ENCODE measurements around the gene INCA1.

INCA1 gene

DNA sequence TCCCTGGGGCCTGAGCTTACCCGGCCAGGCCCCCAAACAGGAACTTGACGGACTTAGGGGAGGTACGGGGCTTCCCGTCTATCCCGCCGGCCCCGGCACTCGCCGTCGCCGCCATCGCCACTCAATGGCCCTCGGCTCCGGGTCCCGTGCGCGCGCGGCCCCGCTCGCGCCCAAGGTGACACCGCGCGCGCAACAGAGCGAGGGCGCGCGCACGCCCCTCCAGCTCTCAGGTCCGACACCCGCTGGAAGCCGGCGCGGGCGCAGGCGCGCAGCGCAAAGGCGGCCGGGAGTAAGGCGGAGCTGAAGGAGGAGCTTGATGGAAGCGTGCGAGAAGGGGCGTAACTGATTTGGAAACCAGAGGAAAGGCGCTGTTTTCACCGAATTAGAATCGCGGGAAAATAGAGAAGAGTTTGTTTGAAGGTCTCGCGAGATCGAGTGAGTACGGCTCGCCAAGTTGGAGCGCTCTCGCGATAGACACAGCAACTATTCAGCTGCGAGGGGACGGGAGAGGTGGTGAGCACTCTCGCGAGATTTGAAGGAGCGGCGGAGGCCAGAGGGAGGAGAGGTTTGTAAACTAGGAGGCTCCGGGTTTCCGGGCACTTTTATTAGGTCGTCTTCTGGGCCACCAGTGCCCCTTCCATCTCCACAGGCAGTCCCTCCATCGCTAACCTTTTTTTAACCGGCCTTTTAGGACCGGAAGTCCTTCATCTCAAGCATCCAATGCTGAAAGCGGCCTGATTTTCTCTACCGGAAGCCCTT, 57.3 kb downstream of the INCA1 start, which contains the start of the genes RNF167 and SLC25A11:
Gene RNF167, plus strand, starts transcription at position 473 of the 759 bp plus-strand sequence. CDS start 642 bp downstream, outside the sequence.
Gene SLC25A11, minus strand, starts transcription at position 251 of the 759 bp plus-strand sequence. Its CDS starts 136 bp downstream, at position 115.
- H3K4me3 ChIP-seq (ENCODE audit: low read depth, low read length): peak within 1 kb of the TSS; percentile 99
- TF ChIP-seq, protein P1, sequence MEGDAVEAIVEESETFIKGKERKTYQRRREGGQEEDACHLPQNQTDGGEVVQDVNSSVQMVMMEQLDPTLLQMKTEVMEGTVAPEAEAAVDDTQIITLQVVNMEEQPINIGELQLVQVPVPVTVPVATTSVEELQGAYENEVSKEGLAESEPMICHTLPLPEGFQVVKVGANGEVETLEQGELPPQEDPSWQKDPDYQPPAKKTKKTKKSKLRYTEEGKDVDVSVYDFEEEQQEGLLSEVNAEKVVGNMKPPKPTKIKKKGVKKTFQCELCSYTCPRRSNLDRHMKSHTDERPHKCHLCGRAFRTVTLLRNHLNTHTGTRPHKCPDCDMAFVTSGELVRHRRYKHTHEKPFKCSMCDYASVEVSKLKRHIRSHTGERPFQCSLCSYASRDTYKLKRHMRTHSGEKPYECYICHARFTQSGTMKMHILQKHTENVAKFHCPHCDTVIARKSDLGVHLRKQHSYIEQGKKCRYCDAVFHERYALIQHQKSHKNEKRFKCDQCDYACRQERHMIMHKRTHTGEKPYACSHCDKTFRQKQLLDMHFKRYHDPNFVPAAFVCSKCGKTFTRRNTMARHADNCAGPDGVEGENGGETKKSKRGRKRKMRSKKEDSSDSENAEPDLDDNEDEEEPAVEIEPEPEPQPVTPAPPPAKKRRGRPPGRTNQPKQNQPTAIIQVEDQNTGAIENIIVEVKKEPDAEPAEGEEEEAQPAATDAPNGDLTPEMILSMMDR (IDR thresholded peaks at IDR 0.05; ENCODE audit: borderline replicate concordance, insufficient read depth, low read depth, low read length): no peak

DNA sequence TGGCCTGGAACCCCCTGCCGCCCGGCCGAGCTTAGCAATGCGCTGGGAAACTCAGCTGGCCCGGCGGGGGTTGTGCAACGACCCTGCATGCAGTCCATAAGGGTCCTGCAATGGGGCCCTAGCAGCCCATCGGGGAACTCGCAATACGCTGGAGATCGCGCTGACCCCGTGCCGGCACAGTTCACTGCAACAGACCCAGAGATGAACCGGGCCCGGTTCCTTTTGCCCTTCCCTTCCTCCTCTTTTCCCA, 57.9 kb downstream of the INCA1 start:
- H3K4me3 ChIP-seq (ENCODE audit: low read depth, low read length): peak overlapping the region; percentile 99
- TF ChIP-seq, protein P1 (IDR thresholded peaks at IDR 0.05; ENCODE audit: borderline replicate concordance, insufficient read depth, low read depth, low read length): no peak

DNA sequence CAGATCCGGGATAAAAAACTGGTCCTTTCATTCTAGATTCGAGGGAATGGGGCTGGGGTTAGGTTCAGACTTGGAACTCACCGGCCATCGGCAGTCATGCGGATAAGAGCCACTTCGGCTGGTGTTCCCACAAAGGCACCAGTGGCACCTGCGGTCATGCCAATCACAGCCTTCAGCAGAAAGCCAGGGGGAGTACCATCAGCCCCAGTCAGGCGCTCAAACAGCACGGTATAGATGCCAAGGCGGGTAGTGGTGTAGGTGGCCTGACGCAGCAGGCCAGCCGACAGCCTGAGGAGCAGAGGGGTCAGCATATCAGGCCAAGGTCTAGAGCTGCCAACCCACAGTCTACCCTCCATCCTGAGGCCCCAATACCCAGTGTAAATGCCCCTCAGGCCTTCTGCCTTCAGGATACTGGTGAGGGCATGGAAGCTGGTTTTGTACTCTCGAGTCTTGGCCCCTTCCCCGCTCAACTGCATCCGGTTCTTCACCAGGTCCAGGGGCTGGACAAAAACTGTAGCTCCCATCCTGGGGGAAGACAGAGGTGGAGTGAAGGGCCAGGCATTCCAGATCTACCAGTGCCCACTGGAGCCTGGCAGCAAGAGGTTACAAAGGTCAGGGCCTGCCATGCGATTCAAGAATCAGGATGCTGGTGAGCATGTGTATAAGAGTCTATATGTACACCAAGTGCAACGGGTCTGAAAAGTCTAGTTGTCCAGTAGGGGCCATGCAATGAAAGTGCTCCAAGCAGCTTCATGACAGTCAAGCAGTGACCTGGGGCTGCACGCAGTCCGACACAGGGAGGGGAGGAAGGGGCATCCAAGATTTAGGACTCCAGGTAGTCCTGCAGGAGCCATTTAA, 58.4 kb downstream of the INCA1 start:
- peak overlapping the region; percentile 99 for H3K4me3 ChIP-seq (ENCODE audit: low read depth, low read length)
- TF ChIP-seq, protein P1 (IDR thresholded peaks at IDR 0.05; ENCODE audit: borderline replicate concordance, insufficient read depth, low read depth, low read length): no peak

All from GM12875 (cell line).